ENCODE measurements around the gene UBE2D2. TPM values are rescaled to one million over a fixed set of nuclear protein-coding genes. Genes with fewer than 3 reads are reported as not detected.
A peak's percentile ranks its signal among the peaks of the same experiment; 100 is the strongest.

Gene UBE2D2
- total and polyA plus RNA-seq, 7 donors = 61.5 to 177 (median 93.0) TPM

DNA sequence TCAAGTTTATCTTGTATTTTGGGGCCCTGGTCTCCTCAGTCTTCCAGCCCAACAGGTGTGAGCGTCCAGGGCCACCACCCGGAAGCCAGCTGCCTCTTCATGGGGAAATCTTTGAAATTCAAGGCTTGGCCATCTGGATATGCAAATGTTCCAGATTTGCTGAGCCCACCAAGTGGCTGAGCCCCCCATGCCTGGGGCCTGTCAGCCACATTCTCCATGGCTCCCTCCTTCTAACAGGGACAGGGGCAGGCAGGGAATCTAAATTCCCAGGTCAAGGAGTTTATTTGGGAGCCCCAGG, 72.8 kb downstream of the UBE2D2 start:
- no peak overlapping the region for H3K27ac ChIP-seq
- TF ChIP-seq POLR2AphosphoS5 (IDR thresholded peaks at IDR 0.05) = no peak
- no peak for TF ChIP-seq EP300 (IDR thresholded peaks at IDR 0.05)
- no peak for TF ChIP-seq POLR2A (IDR thresholded peaks at IDR 0.05)
- no peak for TF ChIP-seq CTCF (IDR thresholded peaks at IDR 0.05)
- H3K4me1 ChIP-seq = peaks cover 0 to 38% (median 32%) of the 10 kb centered on the region in 4 donors
- 73 to 80% methylated on average over 2 of the region's 2 CpGs for WGBS, 2 donors
- intact Hi-C loops (cut with DNase I) = no loop called here
- peaks cover 0 to 3% (median 0%) of the 10 kb centered on the region in 4 donors for H3K36me3 ChIP-seq
- peak; percentile 54 for DNase-seq
- H3K4me3 ChIP-seq = no peak overlapping the region
- H3K9me3 ChIP-seq = no peaks in the 10 kb centered on the region
- no peaks in the 10 kb centered on the region for H3K27me3 ChIP-seq

DNA sequence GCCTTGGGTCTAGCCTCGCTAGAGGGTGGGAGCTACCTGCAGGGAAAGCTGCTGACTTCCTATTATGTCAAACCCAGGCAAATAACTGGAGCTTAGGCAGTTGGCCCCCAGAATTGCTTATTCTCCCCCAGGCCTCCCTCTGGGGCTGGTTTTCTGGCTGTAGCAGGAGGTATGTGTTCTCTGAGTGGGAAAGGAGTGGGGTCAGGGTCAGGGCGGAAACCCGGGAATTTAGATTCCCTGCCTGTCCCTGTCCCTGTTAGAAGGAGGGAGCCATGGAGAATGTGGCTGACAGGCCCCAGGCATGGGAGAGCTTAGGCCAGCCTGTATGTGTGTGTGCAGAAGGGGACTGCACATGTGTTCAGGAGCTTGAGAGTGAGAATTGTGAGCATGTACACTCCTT, 73.4 kb downstream of the UBE2D2 start:
- peaks cover 0 to 39% (median 32%) of the 10 kb centered on the region in 4 donors for H3K4me1 ChIP-seq
- peaks cover 0 to 3% (median 0%) of the 10 kb centered on the region in 4 donors for H3K36me3 ChIP-seq
- WGBS, 2 donors = 86 to 88% methylated on average over 3 of the region's 3 CpGs
- H3K27me3 ChIP-seq = no peaks in the 10 kb centered on the region
- intact Hi-C loops (cut with DNase I) = no loop called here
- H3K9me3 ChIP-seq = no peaks in the 10 kb centered on the region
- TF ChIP-seq POLR2A (IDR thresholded peaks at IDR 0.05) (no peak), CTCF (IDR thresholded peaks at IDR 0.05) (no peak), POLR2AphosphoS5 (IDR thresholded peaks at IDR 0.05) (no peak), EP300 (IDR thresholded peaks at IDR 0.05) (no peak)
- H3K27ac ChIP-seq = no peak overlapping the region
- no peak overlapping the region for H3K4me3 ChIP-seq
- peak; percentile 52 for DNase-seq

DNA sequence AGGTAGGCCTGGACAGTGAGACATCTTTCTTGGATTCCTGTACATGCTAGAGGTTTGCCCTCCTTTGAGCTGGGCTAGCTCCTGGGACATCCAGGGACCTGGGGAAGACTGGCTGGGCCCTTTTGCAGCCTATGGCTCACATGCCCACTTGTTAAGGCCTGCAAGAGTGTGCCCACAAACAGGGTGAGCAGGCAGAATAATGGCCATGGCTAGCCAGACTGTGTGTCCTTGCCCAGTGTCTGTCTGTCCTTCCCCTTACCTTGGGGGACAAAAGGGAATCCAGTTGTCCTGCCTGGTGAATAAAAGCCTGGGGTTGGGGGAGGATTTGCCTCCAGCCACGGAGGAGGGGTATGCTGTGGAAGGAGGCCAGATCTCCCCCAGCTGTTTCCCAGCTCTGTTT, 74.1 kb downstream of the UBE2D2 start:
- H3K27ac ChIP-seq = peak overlapping the region in 1 of 4 donors; percentile 83

DNA sequence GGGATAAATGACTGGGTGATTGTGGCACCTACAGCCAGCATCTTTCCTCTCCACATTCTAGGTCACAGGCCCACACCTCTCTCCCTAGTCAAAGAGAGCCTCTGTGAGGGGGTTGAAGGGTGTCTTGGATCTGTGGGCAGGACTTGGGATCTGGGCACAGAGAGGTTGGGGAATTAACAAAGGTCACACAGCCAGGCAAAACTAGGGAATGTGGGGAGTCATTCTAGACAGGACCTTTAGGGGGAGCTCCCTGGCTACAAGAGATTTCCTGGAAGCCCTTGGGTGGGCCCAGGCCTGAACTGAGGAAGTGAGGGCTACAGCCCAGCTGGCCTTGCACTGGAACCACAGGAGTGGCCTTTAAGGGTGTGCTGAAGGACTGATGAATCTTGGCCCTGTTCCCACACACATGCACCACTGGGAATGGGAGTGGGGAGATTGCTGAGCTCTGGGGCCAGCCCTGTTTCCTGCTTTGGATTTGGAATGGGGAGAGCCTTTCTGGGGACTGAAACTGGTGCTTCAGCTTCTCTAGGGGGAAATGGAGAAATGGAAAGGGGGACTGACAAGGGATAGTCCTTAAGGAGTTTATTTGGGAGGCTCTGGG, 74.6 kb downstream of the UBE2D2 start:
- Histone ChIP-seq H3K4me3 (no peak overlapping the region), H3K4me1 (peaks cover 0 to 39% (median 32%) of the 10 kb centered on the region in 4 donors), H3K9me3 (no peaks in the 10 kb centered on the region), H3K36me3 (peaks cover 0 to 3% (median 0%) of the 10 kb centered on the region in 4 donors), H3K27me3 (no peaks in the 10 kb centered on the region), H3K27ac (peak overlapping the region; percentile 46 to 85 (median 83))
- DNase-seq = peak; percentile 92
- TF ChIP-seq EP300 (IDR thresholded peaks at IDR 0.05) (no peak), POLR2A (IDR thresholded peaks at IDR 0.05) (no peak), CTCF (IDR thresholded peaks at IDR 0.05) (peak; percentile 15 to 66 (median 40)), POLR2AphosphoS5 (IDR thresholded peaks at IDR 0.05) (peak in 3 of 4 donors; percentile 33 to 44 (median 36))
- intact Hi-C loops (cut with DNase I) = no loop called here

More for the DNA sequence above, 74.1 kb downstream of the UBE2D2 start:
- Histone ChIP-seq H3K27me3 (no peaks in the 10 kb centered on the region), H3K36me3 (peaks cover 0 to 3% (median 0%) of the 10 kb centered on the region in 4 donors), H3K4me1 (peaks cover 0 to 39% (median 32%) of the 10 kb centered on the region in 4 donors), H3K9me3 (no peaks in the 10 kb centered on the region), H3K4me3 (no peak overlapping the region)
- intact Hi-C loops (cut with DNase I) = no loop called here
- DNase-seq = peak; percentile 38
- TF ChIP-seq CTCF (IDR thresholded peaks at IDR 0.05) (no peak), POLR2AphosphoS5 (IDR thresholded peaks at IDR 0.05) (no peak), EP300 (IDR thresholded peaks at IDR 0.05) (no peak), POLR2A (IDR thresholded peaks at IDR 0.05) (no peak)
- WGBS, 2 donors = 47 to 68% methylated on average over 1 of the region's 1 CpG
